GM18505 (cell line): Measurements from ENCODE around the gene CRACR2A.

ENCODE experiments used
- ATAC-seq: cut with Tn5 transposase; IDR thresholded peaks from one replicate; pipeline ENCODE4 v1.9.1; 2021; ENCODE audit not compliant: unreplicated experiment
- POLR2A ChIP-seq: IDR thresholded peaks from 4 replicates; pipeline ENCODE4 v1.6.1; 2011; ENCODE audit warnings: borderline replicate concordance; ENCODE audit not compliant: insufficient read depth, insufficient read length; ENCODE audit errors: extremely low read depth

CRACR2A gene

GRCh38 chr12:3611860-3612703 lies 140.8 kb downstream of the CRACR2A start:
- ATAC-seq = no peak

GRCh38 chr12:3607821-3608220 lies 145.1 kb downstream of the CRACR2A start:
- no peak for TF ChIP-seq POLR2A

More at GRCh38 chr12:3611860-3612703, 140.8 kb downstream of the CRACR2A start:
- TF ChIP-seq POLR2A = no peak

GRCh38 chr12:3607039-3607720 lies 145.7 kb downstream of the CRACR2A start:
- ATAC-seq = no peak
- TF ChIP-seq POLR2A = no peak

More at GRCh38 chr12:3607821-3608220, 145.1 kb downstream of the CRACR2A start:
- no peak for ATAC-seq

- no peak for TF ChIP-seq POLR2A
- ATAC-seq = no peak
Observed at GRCh38 chr12:3606128-3606527, 146.8 kb downstream of the CRACR2A start.

GRCh38 chr12:3605692-3606091 lies 147.2 kb downstream of the CRACR2A start:
- no peak for TF ChIP-seq POLR2A

GRCh38 chr12:3604748-3605586 lies 147.9 kb downstream of the CRACR2A start:
- no peak for TF ChIP-seq POLR2A

More at GRCh38 chr12:3605692-3606091, 147.2 kb downstream of the CRACR2A start:
- no peak for ATAC-seq

GRCh38 chr12:3604286-3604685 lies 148.6 kb downstream of the CRACR2A start:
- ATAC-seq = no peak
- no peak for TF ChIP-seq POLR2A

More at GRCh38 chr12:3604748-3605586, 147.9 kb downstream of the CRACR2A start:
- ATAC-seq = no peak

GRCh38 chr12:3603576-3603975 lies 149.3 kb downstream of the CRACR2A start:
- ATAC-seq = no peak
- no peak for TF ChIP-seq POLR2A

- ATAC-seq = no peak
- no peak for TF ChIP-seq POLR2A
Observed at GRCh38 chr12:3602488-3602887, 150.4 kb downstream of the CRACR2A start.

GRCh38 chr12:3601461-3602150 lies 151.3 kb downstream of the CRACR2A start:
- TF ChIP-seq POLR2A = no peak
- ATAC-seq = no peak

- ATAC-seq = no peak
- TF ChIP-seq POLR2A = no peak
Observed at GRCh38 chr12:3600951-3601350, 152.0 kb downstream of the CRACR2A start.

GRCh38 chr12:3600039-3600720 lies 152.7 kb downstream of the CRACR2A start:
- no peak for TF ChIP-seq POLR2A
- no peak for ATAC-seq
